PFSK-1 (cell line): ENCODE results near the gene WDR59.

ENCODE experiments used
- FOXP2 ChIP-seq: optimal IDR thresholded peaks from 2 replicates; pipeline ENCODE3; 2011; ENCODE audit warnings: borderline replicate concordance, control low read depth, inconsistent platforms; ENCODE audit not compliant: insufficient read depth; ENCODE audit errors: extremely low read length, extremely low read depth
- POLR2AphosphoS5 ChIP-seq: IDR thresholded peaks from 2 replicates; pipeline ENCODE4 v1.6.1; 2012; ENCODE audit warnings: low read depth, mild to moderate bottlenecking, control low read depth, low read length, moderate library complexity
- SIN3A ChIP-seq: IDR thresholded peaks from 2 replicates; pipeline ENCODE4 v1.6.1; 2012; ENCODE audit warnings: mild to moderate bottlenecking, low read length, moderate library complexity, borderline replicate concordance; ENCODE audit not compliant: insufficient read depth
- TAF1 ChIP-seq: IDR thresholded peaks from 2 replicates; pipeline ENCODE4 v1.6.1; 2012; ENCODE audit warnings: low read length, control low read depth, borderline replicate concordance; ENCODE audit not compliant: insufficient read depth
- TF ChIP-seq, protein P1 (sequence below), 2 experiments: IDR thresholded peaks; 2 replicates each; pipeline versions ENCODE4 v1.6.1 to v1.8.0; 2011 to 2012; ENCODE audit warnings: low read depth in 2 of 2, low read length in 2 of 2, control low read depth in 1 of 2, inconsistent platforms in 1 of 2, mild to moderate bottlenecking in 1 of 2, moderate library complexity in 1 of 2; ENCODE audit not compliant: insufficient read depth in 1 of 2

DNA sequence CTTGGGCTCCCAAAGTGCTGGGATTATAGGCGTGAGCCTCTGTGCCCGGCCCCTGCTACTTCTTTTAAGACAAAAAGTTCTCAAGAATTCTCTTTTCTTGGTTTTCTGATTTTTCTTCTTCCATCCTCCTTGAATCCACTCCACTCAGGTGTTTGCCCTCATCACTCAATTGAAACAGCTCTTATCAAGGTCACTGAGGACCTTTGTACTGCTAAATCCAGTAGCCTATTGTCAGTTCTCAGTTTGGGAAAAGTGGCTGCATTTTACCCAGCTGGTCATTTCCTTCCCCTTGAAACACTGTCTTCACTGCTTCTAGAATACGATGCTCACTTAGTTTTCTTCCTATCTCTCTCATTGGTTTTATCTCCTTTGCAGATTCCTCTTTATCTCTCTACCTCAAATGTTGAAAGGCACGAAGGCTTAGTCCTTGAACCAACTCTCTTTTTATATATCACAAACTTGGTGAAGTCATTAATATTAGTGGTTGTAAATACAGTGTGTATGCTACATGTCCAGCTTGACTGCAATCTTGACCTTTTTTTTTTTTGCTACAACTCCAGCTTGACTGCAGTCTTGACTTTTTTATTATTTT is 43.7 kb upstream of the WDR59 start:
- TF ChIP-seq TAF1 (no peak), POLR2AphosphoS5 (no peak), SIN3A (no peak), FOXP2 (no peak)
- TF ChIP-seq, protein P1, sequence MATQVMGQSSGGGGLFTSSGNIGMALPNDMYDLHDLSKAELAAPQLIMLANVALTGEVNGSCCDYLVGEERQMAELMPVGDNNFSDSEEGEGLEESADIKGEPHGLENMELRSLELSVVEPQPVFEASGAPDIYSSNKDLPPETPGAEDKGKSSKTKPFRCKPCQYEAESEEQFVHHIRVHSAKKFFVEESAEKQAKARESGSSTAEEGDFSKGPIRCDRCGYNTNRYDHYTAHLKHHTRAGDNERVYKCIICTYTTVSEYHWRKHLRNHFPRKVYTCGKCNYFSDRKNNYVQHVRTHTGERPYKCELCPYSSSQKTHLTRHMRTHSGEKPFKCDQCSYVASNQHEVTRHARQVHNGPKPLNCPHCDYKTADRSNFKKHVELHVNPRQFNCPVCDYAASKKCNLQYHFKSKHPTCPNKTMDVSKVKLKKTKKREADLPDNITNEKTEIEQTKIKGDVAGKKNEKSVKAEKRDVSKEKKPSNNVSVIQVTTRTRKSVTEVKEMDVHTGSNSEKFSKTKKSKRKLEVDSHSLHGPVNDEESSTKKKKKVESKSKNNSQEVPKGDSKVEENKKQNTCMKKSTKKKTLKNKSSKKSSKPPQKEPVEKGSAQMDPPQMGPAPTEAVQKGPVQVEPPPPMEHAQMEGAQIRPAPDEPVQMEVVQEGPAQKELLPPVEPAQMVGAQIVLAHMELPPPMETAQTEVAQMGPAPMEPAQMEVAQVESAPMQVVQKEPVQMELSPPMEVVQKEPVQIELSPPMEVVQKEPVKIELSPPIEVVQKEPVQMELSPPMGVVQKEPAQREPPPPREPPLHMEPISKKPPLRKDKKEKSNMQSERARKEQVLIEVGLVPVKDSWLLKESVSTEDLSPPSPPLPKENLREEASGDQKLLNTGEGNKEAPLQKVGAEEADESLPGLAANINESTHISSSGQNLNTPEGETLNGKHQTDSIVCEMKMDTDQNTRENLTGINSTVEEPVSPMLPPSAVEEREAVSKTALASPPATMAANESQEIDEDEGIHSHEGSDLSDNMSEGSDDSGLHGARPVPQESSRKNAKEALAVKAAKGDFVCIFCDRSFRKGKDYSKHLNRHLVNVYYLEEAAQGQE (IDR thresholded peaks at IDR 0.05; ENCODE audit: insufficient read depth in 1 of 2, low read depth in 2 of 2, low read length in 2 of 2): no peak
